LNCAP (cell line): Measurements from ENCODE around the gene CCDC154.
A peak's percentile ranks its signal among the peaks of the same experiment; 100 is the strongest.

ENCODE experiments used
- CTCF ChIP-seq: fragments of 450-650 bp; IDR thresholded peaks from 2 replicates; pipeline ENCODE4 v1.5.1; 2017; ENCODE audit warnings: mild to moderate bottlenecking

The CCDC154 gene

GRCh38 chr16:1425616-1426370, 18.6 kb downstream of the CCDC154 start:
- no peak for TF ChIP-seq CTCF

GRCh38 chr16:1424028-1424427, 20.3 kb downstream of the CCDC154 start:
- no peak for TF ChIP-seq CTCF

- no peak for TF ChIP-seq CTCF
Measured at GRCh38 chr16:1422076-1422475, 22.3 kb downstream of the CCDC154 start.

- no peak for TF ChIP-seq CTCF
Measured at GRCh38 chr16:1420111-1420539, 24.2 kb downstream of the CCDC154 start.

GRCh38 chr16:1416521-1416941, 27.8 kb downstream of the CCDC154 start:
- TF ChIP-seq CTCF, result no peak

GRCh38 chr16:1414532-1415260, 29.7 kb downstream of the CCDC154 start, which contains the start of gene UNKL:
Gene UNKL, minus strand, starts transcription at chr16:1414704. Its CDS starts 13 bp downstream, at chr16:1414691.
- no peak for TF ChIP-seq CTCF

GRCh38 chr16:1413684-1414531, 30.4 kb downstream of the CCDC154 start:
- TF ChIP-seq CTCF, result peak; percentile 78
